IMR-90 (cell line): ENCODE data around the gene LRRC10. TPM values are rescaled to one million over a fixed set of nuclear protein-coding genes. Genes with fewer than 3 reads are reported as not detected.

Experiments used
- ATAC-seq: fragments of 200-7000 bp; cut with Tn5 transposase; 2 replicates; pipeline ENCODE4 v1.9.1; 2020; ENCODE audit warnings: low read depth, mild to moderate bottlenecking, moderate library complexity
- BruUV-seq: library from RNA; stranded (reverse); fragments of 400-500 nt; replicated peaks from 2 replicates; lab custom pipeline; 2021; lab: Mats Ljungman, UMichigan
- CTCF ChIA-PET: fragments of 300-600 bp; formaldehyde crosslinking; extraction: SDS; loops from one replicate; lab custom pipeline; 2021; ENCODE audit warnings: antibody characterized with exemption; lab: Yijun Ruan, JAX
- POLR2A ChIA-PET: fragments of 300-600 bp; sonication (Branson Sonifier 250); formaldehyde crosslinking; loops from one replicate; lab custom pipeline; 2022; ENCODE audit warnings: antibody characterized with exemption; ENCODE audit not compliant: unreplicated experiment; lab: Charles Lee
- DNase-seq: peaks from one replicate; pipeline ENCODE4 v3.0.0; 2013
- H2AFZ ChIP-seq: replicated peaks from 2 replicates; pipeline ENCODE3; 2013; ENCODE audit warnings: low read length, mild to moderate bottlenecking; ENCODE audit not compliant: poor library complexity
- H2AK5ac ChIP-seq: 2 replicates; pipeline ENCODE4 v1.6.1; 2013; ENCODE audit warnings: low read depth, low read length, inconsistent platforms
- H2AK9ac ChIP-seq: replicated peaks from 2 replicates; pipeline ENCODE3; 2013; ENCODE audit warnings: mild to moderate bottlenecking, low read depth, low read length, moderate library complexity; ENCODE audit not compliant: poor library complexity
- H2BK120ac ChIP-seq: 2 replicates; pipeline ENCODE4 v1.6.1; 2013; ENCODE audit warnings: low read depth, low read length, inconsistent platforms
- H2BK15ac ChIP-seq: 3 replicates; pipeline ENCODE4 v1.6.1; 2013; ENCODE audit warnings: low read depth, low read length, inconsistent platforms
- H2BK20ac ChIP-seq: 2 replicates; pipeline ENCODE4 v1.6.1; 2013; ENCODE audit warnings: low read depth, mild to moderate bottlenecking, inconsistent platforms, low read length, moderate library complexity
- H2BK5ac ChIP-seq: 2 replicates; pipeline ENCODE4 v1.6.1; 2013; ENCODE audit warnings: mild to moderate bottlenecking, low read depth, low read length, inconsistent platforms; ENCODE audit not compliant: poor library complexity, severe bottlenecking
- H3K14ac ChIP-seq: replicated peaks from 2 replicates; pipeline ENCODE4 v1.6.1; 2013; ENCODE audit warnings: low read depth, low read length, inconsistent platforms
- H3K18ac ChIP-seq: 2 replicates; pipeline ENCODE4 v1.6.1; 2013; ENCODE audit warnings: low read depth, low read length, control low read depth
- H3K23ac ChIP-seq: 2 replicates; pipeline ENCODE4 v1.6.1; 2013; ENCODE audit warnings: low read depth, low read length, inconsistent platforms
- H3K27ac ChIP-seq: 2 replicates; pipeline ENCODE4 v1.5.1; 2013; ENCODE audit warnings: mild to moderate bottlenecking, control low read depth, low read length; ENCODE audit not compliant: insufficient read depth
- H3K27me3 ChIP-seq: 2 replicates; pipeline ENCODE4 v1.6.1; 2013; ENCODE audit warnings: low read length; ENCODE audit not compliant: control insufficient read depth, insufficient read depth
- H3K36me3 ChIP-seq: 2 replicates; pipeline ENCODE4 v1.6.1; 2013; ENCODE audit warnings: low read length, mixed read lengths; ENCODE audit not compliant: control insufficient read depth, insufficient read depth
- H3K4ac ChIP-seq: 2 replicates; pipeline ENCODE4 v1.6.1; 2013; ENCODE audit warnings: low read depth, low read length, inconsistent platforms
- H3K4me1 ChIP-seq: 2 replicates; pipeline ENCODE4 v1.6.1; 2013; ENCODE audit warnings: low read length, mixed read lengths; ENCODE audit not compliant: control insufficient read depth, insufficient read depth
- H3K4me2 ChIP-seq: 2 replicates; pipeline ENCODE4 v1.6.1; 2013; ENCODE audit warnings: low read depth, mild to moderate bottlenecking, control low read depth, low read length, moderate library complexity
- H3K4me3 ChIP-seq: 2 replicates; pipeline ENCODE4 v1.5.1; 2013; ENCODE audit warnings: low read depth, mild to moderate bottlenecking, control low read depth, low read length, moderate library complexity; ENCODE audit not compliant: insufficient read depth
- H3K56ac ChIP-seq: 2 replicates; pipeline ENCODE4 v1.6.1; 2013; ENCODE audit warnings: low read length, inconsistent platforms; ENCODE audit not compliant: insufficient read depth; ENCODE audit errors: extremely low read depth
- H3K79me1 ChIP-seq, 2 experiments: 2 replicates each; pipeline ENCODE4 v1.6.1; 2013; ENCODE audit warnings: low read length in 2 of 2, inconsistent platforms in 1 of 2, low read depth in 1 of 2
- H3K9ac ChIP-seq: 2 replicates; pipeline ENCODE4 v1.6.1; 2013; ENCODE audit warnings: low read depth, low read length, control low read depth
- H3K9me1 ChIP-seq: 2 replicates; pipeline ENCODE4 v1.6.1; 2013; ENCODE audit warnings: low read length, inconsistent platforms; ENCODE audit not compliant: insufficient read depth
- H3K9me3 ChIP-seq: 2 replicates; pipeline ENCODE4 v1.6.1; 2013; ENCODE audit warnings: low read length; ENCODE audit not compliant: control insufficient read depth, insufficient read depth
- H4K20me1 ChIP-seq: 2 replicates; pipeline ENCODE4 v1.6.1; 2013; ENCODE audit warnings: low read length, inconsistent platforms; ENCODE audit not compliant: insufficient read depth
- H4K5ac ChIP-seq: 2 replicates; pipeline ENCODE4 v1.6.1; 2013; ENCODE audit warnings: mild to moderate bottlenecking, low read depth, low read length, control low read depth
- H4K8ac ChIP-seq, 2 experiments: 2 replicates each; pipeline ENCODE4 v1.6.1; 2013; ENCODE audit warnings: low read depth in 2 of 2, low read length in 2 of 2, control low read depth in 1 of 2, inconsistent platforms in 1 of 2
- H4K91ac ChIP-seq: 2 replicates; pipeline ENCODE4 v1.6.1; 2013; ENCODE audit warnings: low read depth, low read length, inconsistent platforms; ENCODE audit not compliant: insufficient read depth
- BHLHE40 ChIP-seq: fragments of 150-350 bp; IDR thresholded peaks from 2 replicates; pipeline ENCODE4 v1.6.1; 2016; ENCODE audit warnings: mild to moderate bottlenecking, low read depth, low read length
- CEBPB ChIP-seq: IDR thresholded peaks from 2 replicates; pipeline ENCODE4 v1.6.1; 2012; ENCODE audit warnings: low read depth, low read length, improper control_type of control experiment
- FOS ChIP-seq: fragments of 150-350 bp; IDR thresholded peaks from 2 replicates; pipeline ENCODE4 v1.6.1; 2016; ENCODE audit warnings: low read depth, low read length
- MAFK ChIP-seq: IDR thresholded peaks from 2 replicates; pipeline ENCODE4 v1.6.1; 2012; ENCODE audit warnings: low read depth, low read length, improper control_type of control experiment
- MAZ ChIP-seq: IDR thresholded peaks from 2 replicates; pipeline ENCODE4 v1.6.1; 2012; ENCODE audit warnings: low read depth, mild to moderate bottlenecking, low read length, improper control_type of control experiment, moderate library complexity, borderline replicate concordance
- MXI1 ChIP-seq: IDR thresholded peaks from 2 replicates; pipeline ENCODE4 v1.6.1; 2012; ENCODE audit warnings: low read depth, mild to moderate bottlenecking, low read length, moderate library complexity, borderline replicate concordance
- POLR2A ChIP-seq: IDR thresholded peaks from 2 replicates; pipeline ENCODE4 v1.6.1; 2012; ENCODE audit warnings: mild to moderate bottlenecking, low read depth, low read length
- RAD21 ChIP-seq: IDR thresholded peaks from 2 replicates; pipeline ENCODE4 v1.6.1; 2012; ENCODE audit warnings: low read length, improper control_type of control experiment
- RCOR1 ChIP-seq: IDR thresholded peaks from 2 replicates; pipeline ENCODE4 v1.6.1; 2012; ENCODE audit warnings: mild to moderate bottlenecking, low read length, improper control_type of control experiment; ENCODE audit not compliant: insufficient replicate concordance
- RFX5 ChIP-seq: IDR thresholded peaks from 2 replicates; pipeline ENCODE4 v1.8.0; 2012; ENCODE audit warnings: low read depth, mild to moderate bottlenecking, low read length, moderate library complexity
- SMC3 ChIP-seq: fragments of 150-350 bp; IDR thresholded peaks from 2 replicates; pipeline ENCODE4 v1.6.1; 2016; ENCODE audit warnings: low read depth, mild to moderate bottlenecking, antibody characterized with exemption, low read length, moderate library complexity
- WGBS, 2 experiments: methylation state at CpG; one replicate each; pipeline versions ENCODE4 v1.1.5 to v1.1.7; 2013; ENCODE audit warnings: missing lambda C conversion rate in 2 of 2; ENCODE audit not compliant: insufficient read length in 1 of 2; ENCODE audit errors: extremely low coverage in 2 of 2; 5-methylcytosine and 5-hydroxymethylcytosine counted together
- dilution Hi-C: fragments of 300-500 bp; cut with HindIII; formaldehyde crosslinking; loops from one replicate; pipeline ENCODE4 v1.14.3; 2018; ENCODE audit warnings: low sequenced_read_pairs; ENCODE audit not compliant: unreplicated experiment
- in situ Hi-C: fragments of 300-500 bp; cut with MboI; formaldehyde crosslinking; loops from 3 replicates; pipeline ENCODE4 v1.14.3; 2019; ENCODE audit warnings: low sequenced_read_pairs, inconsistent platforms, mixed read lengths
- intact Hi-C: fragments of 100-400 bp; cut with micrococcal nuclease; formaldehyde crosslinking; loops from 2 replicates; pipeline ENCODE4 v1.10.0; 2022
- polyA plus RNA-seq, 3 experiments: library from polyadenylated mRNA; depleted of rRNA; stranded (reverse); fragments of >200 nt; gene quantifications; 2 replicates each; pipeline ENCODE4 v1.2.3, GENCODE V29; 2012; ENCODE audit warnings: low replicate concordance in 1 of 3
- total RNA-seq: library from RNA; depleted of rRNA; stranded (reverse); fragments of >200 nt; gene quantifications from 2 replicates; pipeline ENCODE4 v1.2.3, GENCODE V29; 2012
- TF ChIP-seq, protein P1 (sequence below): conservative IDR thresholded peaks from 2 replicates; pipeline ENCODE4 v1.5.1; 2012; ENCODE audit warnings: mild to moderate bottlenecking, low read depth, low read length, improper control_type of control experiment

Gene LRRC10
- total and polyA plus RNA-seq, 2 of the 4 experiments (the other 2 are of a cell fraction), result not detected

DNA sequence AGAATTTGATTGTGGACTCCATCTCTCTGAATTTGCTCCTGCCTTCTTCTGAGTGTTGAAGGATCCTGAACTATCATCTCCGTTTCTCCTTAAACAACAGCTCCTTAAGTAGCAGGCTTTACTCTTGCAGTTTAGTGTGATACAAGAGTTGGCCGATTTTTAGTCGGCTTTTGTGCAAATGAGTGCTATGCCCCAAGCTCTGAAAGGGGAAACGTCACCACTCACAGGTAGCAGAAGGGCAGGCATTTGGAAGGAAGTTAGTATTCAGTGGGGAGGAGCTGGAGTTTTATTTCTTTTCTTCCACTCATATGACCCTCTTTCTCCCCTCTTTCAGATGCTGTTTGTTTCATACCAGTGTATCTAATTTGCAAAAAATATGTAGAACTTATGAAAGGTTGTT lies 36.5 kb upstream of the LRRC10 start:
- H2AK9ac ChIP-seq, result no peak overlapping the region
- no peak overlapping the region for H3K9ac ChIP-seq
- intact Hi-C loops (no loop called here), in situ Hi-C loops (no loop called here), dilution Hi-C loops (no loop called here)
- POLR2A ChIA-PET, result no interaction called here
- no peak overlapping the region for H3K27ac ChIP-seq
- H3K4me1 ChIP-seq, result no peaks in the 10 kb centered on the region; the same call in 1 of the 2 replicates
- H3K4ac ChIP-seq, result 0 out of 2 replicates have a peak overlapping the region, but pooled peaks have one; percentile 22
- no peak overlapping the region for H2AK5ac ChIP-seq
- H3K9me1 ChIP-seq, result no peaks in the 10 kb centered on the region
- H2BK120ac ChIP-seq, result peak overlapping the region; percentile 40
- no peak overlapping the region for H2BK5ac ChIP-seq
- no peak overlapping the region for H3K23ac ChIP-seq
- H4K20me1 ChIP-seq, result no peaks in the 10 kb centered on the region
- TF ChIP-seq FOS (no peak), MAFK (no peak), MAZ (no peak), POLR2A (no peak), RAD21 (no peak), RCOR1 (no peak), MXI1 (no peak), SMC3 (no peak), BHLHE40 (no peak), RFX5 (no peak), CEBPB (no peak)
- TF ChIP-seq, protein P1, sequence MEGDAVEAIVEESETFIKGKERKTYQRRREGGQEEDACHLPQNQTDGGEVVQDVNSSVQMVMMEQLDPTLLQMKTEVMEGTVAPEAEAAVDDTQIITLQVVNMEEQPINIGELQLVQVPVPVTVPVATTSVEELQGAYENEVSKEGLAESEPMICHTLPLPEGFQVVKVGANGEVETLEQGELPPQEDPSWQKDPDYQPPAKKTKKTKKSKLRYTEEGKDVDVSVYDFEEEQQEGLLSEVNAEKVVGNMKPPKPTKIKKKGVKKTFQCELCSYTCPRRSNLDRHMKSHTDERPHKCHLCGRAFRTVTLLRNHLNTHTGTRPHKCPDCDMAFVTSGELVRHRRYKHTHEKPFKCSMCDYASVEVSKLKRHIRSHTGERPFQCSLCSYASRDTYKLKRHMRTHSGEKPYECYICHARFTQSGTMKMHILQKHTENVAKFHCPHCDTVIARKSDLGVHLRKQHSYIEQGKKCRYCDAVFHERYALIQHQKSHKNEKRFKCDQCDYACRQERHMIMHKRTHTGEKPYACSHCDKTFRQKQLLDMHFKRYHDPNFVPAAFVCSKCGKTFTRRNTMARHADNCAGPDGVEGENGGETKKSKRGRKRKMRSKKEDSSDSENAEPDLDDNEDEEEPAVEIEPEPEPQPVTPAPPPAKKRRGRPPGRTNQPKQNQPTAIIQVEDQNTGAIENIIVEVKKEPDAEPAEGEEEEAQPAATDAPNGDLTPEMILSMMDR, result no peak
- H3K27me3 ChIP-seq, result no peaks in the 10 kb centered on the region
- H4K91ac ChIP-seq, result no peak overlapping the region; the same call in 1 of the 2 replicates
- CTCF ChIA-PET, result no interaction called here
- DNase-seq (no peak), ATAC-seq (no peak)
- no peak overlapping the region for H3K4me2 ChIP-seq
- H3K18ac ChIP-seq, result no peak overlapping the region; the same call in 1 of the 2 replicates
- no peak overlapping the region for H3K14ac ChIP-seq
- H3K56ac ChIP-seq, result no peak overlapping the region
- peak overlapping the region; percentile 34; the same call in 1 of the 2 replicates for H2BK20ac ChIP-seq
- no peak overlapping the region for H2AFZ ChIP-seq
- no peak overlapping the region for H4K8ac ChIP-seq
- no peak overlapping the region for H3K4me3 ChIP-seq
- no peaks in the 10 kb centered on the region for H3K9me3 ChIP-seq
- H4K5ac ChIP-seq, result no peak overlapping the region
- peak overlapping the region; percentile 63; the same call in 1 of the 3 replicates for H2BK15ac ChIP-seq
- H3K79me1 ChIP-seq, result no peaks in the 10 kb centered on the region
- no CpG with 5 or more reads among the region's 4 CpGs for WGBS, 2 experiments
- H3K36me3 ChIP-seq, result no peaks in the 10 kb centered on the region
- BruUV-seq, result no TSS peak
